ENCODE data around the gene SHROOM4. TPM values are rescaled to one million over a fixed set of nuclear protein-coding genes. Genes with fewer than 3 reads are reported as not detected.

Gene SHROOM4
- total and polyA plus RNA-seq, 9 of the 15 experiments (the other 6 are each of a cell fraction or from before 2014, with no cell fraction given): not detected

DNA sequence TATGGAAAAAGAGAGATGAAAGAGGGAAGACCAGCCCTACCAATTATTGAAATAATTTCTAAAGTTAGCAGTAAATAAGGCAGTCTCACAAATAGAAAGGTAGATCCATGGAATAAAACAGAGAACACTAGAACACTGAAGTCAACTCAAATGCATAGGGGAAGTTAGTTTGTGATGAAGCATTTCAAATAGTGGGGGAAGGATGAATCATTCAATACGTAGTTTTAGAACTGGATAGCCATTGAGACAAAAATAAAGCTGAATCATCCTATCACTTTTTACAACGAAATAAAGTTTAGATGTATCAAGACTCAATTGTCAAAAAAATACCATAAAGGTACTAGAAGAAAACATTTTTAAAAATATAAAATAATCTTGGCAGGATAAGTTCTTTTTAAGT is 200.1 kb downstream of the SHROOM4 start:
- ATAC-seq (no peak), DNase-seq (ENCODE audit: extremely low read depth in 1 of 4, low spot score in 3 of 4) (no peak), FAIRE-seq (no peak)
- ChIA-PET POLR2A (no interaction called here), CTCF (ENCODE audit: low intra/inter-chr PET ratio) (interaction anchor here (0.7 kb wide), 1 partner anchor 9 kb away, joined by 3 read pairs; no protein-coding TSS in a partner anchor)
- no peak overlapping the region for H3K27ac ChIP-seq (ENCODE audit: extremely low read depth, low read depth, low read length)
- H3K27me3 ChIP-seq (ENCODE audit: control insufficient read depth in 2 of 2, insufficient read depth in 2 of 2, low read length in 2 of 2): no peaks in the 10 kb centered on the region
- H3K4me2 ChIP-seq (ENCODE audit: insufficient read depth, low read length): no peak overlapping the region
- no peaks in the 10 kb centered on the region for H4K20me1 ChIP-seq (replicated peaks; ENCODE audit: control insufficient read depth, insufficient read depth, low read length)
- no peak overlapping the region for H3K4me3 ChIP-seq
- H3K9me3 ChIP-seq (replicated peaks; ENCODE audit: control insufficient read depth, insufficient read depth, low read depth, low read length): no peaks in the 10 kb centered on the region
- no peaks in the 10 kb centered on the region for H3K79me2 ChIP-seq (ENCODE audit: control insufficient read depth, insufficient read depth, low read length)
- H3K36me3 ChIP-seq (ENCODE audit: control insufficient read depth, insufficient read depth, low read length): no peaks in the 10 kb centered on the region
- intact Hi-C loops (cut with micrococcal nuclease): no loop called here
- no peaks in the 10 kb centered on the region for H3K9me1 ChIP-seq (ENCODE audit: control insufficient read depth, insufficient read depth, low read length)
- WGBS (ENCODE audit: insufficient coverage, low coverage, missing lambda C conversion rate): 0% methylated on average over 2 of the region's 2 CpGs
- H3K4me1 ChIP-seq (replicated peaks in 1 of 2; ENCODE audit: control insufficient read depth in 2 of 2, insufficient read depth in 2 of 2, low read length in 2 of 2): no peaks in the 10 kb centered on the region
- in situ Hi-C loops (cut with MboI): no loop called here
- TF ChIP-seq HDAC1 (IDR thresholded peaks at IDR 0.05) (no peak), RBBP5 (IDR thresholded peaks at IDR 0.05; ENCODE audit: borderline replicate concordance, insufficient read depth, low read length, poor library complexity, severe bottlenecking) (no peak), ZFPM2 (CRISPR knock-in tag; IDR thresholded peaks at IDR 0.05) (no peak), MTA3 (IDR thresholded peaks at IDR 0.05; ENCODE audit: borderline replicate concordance) (no peak), ZNF324 (CRISPR knock-in tag; IDR thresholded peaks at IDR 0.05) (no peak), SRSF1 (IDR thresholded peaks at IDR 0.05; ENCODE audit: low read depth, low read length) (no peak), KLF10 (CRISPR knock-in tag; IDR thresholded peaks at IDR 0.05) (no peak)
- TF ChIP-seq, protein P1, sequence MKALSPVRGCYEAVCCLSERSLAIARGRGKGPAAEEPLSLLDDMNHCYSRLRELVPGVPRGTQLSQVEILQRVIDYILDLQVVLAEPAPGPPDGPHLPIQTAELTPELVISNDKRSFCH (CRISPR knock-in tag; IDR thresholded peaks at IDR 0.05): no peak
- TF ChIP-seq, protein P1 (tag; IDR thresholded peaks at IDR 0.05): no peak
- TF ChIP-seq, protein P2, sequence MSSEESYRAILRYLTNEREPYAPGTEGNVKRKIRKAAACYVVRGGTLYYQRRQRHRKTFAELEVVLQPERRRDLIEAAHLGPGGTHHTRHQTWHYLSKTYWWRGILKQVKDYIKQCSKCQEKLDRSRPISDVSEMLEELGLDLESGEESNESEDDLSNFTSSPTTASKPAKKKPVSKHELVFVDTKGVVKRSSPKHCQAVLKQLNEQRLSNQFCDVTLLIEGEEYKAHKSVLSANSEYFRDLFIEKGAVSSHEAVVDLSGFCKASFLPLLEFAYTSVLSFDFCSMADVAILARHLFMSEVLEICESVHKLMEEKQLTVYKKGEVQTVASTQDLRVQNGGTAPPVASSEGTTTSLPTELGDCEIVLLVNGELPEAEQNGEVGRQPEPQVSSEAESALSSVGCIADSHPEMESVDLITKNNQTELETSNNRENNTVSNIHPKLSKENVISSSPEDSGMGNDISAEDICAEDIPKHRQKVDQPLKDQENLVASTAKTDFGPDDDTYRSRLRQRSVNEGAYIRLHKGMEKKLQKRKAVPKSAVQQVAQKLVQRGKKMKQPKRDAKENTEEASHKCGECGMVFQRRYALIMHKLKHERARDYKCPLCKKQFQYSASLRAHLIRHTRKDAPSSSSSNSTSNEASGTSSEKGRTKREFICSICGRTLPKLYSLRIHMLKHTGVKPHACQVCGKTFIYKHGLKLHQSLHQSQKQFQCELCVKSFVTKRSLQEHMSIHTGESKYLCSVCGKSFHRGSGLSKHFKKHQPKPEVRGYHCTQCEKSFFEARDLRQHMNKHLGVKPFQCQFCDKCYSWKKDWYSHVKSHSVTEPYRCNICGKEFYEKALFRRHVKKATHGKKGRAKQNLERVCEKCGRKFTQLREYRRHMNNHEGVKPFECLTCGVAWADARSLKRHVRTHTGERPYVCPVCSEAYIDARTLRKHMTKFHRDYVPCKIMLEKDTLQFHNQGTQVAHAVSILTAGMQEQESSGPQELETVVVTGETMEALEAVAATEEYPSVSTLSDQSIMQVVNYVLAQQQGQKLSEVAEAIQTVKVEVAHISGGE (CRISPR knock-in tag; IDR thresholded peaks at IDR 0.05): no peak
- TF ChIP-seq, protein P3, sequence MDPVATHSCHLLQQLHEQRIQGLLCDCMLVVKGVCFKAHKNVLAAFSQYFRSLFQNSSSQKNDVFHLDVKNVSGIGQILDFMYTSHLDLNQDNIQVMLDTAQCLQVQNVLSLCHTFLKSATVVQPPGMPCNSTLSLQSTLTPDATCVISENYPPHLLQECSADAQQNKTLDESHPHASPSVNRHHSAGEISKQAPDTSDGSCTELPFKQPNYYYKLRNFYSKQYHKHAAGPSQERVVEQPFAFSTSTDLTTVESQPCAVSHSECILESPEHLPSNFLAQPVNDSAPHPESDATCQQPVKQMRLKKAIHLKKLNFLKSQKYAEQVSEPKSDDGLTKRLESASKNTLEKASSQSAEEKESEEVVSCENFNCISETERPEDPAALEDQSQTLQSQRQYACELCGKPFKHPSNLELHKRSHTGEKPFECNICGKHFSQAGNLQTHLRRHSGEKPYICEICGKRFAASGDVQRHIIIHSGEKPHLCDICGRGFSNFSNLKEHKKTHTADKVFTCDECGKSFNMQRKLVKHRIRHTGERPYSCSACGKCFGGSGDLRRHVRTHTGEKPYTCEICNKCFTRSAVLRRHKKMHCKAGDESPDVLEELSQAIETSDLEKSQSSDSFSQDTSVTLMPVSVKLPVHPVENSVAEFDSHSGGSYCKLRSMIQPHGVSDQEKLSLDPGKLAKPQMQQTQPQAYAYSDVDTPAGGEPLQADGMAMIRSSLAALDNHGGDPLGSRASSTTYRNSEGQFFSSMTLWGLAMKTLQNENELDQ (CRISPR knock-in tag; IDR thresholded peaks at IDR 0.05; ENCODE audit: borderline replicate concordance): no peak
- H3K9ac ChIP-seq (ENCODE audit: insufficient read depth in 1 of 2, low read depth in 2 of 2, low read length in 2 of 2): no peak overlapping the region
- BruUV-seq (replicated peaks): no TSS peak
- no peak overlapping the region for H2AFZ ChIP-seq (ENCODE audit: low read depth, low read length)

All from K562 (cell line).